Retinal pigment epithelial cell (primary cell): Measurements from ENCODE around the gene C3orf22.

Experiments used
- DNase-seq: peaks from one replicate; pipeline ENCODE4 v3.0.0-alpha.2; 2010; ENCODE audit warnings: low read depth
- H3K4me3 ChIP-seq: 2 replicates; pipeline ENCODE4 v1.5.1; 2011; ENCODE audit warnings: mild to moderate bottlenecking, low read length, control low read depth, moderate library complexity
- CTCF ChIP-seq: conservative IDR thresholded peaks from 2 replicates; pipeline ENCODE4 v1.5.1; 2011; ENCODE audit warnings: low read depth, low read length, control low read depth, inconsistent platforms

Gene C3orf22

DNA sequence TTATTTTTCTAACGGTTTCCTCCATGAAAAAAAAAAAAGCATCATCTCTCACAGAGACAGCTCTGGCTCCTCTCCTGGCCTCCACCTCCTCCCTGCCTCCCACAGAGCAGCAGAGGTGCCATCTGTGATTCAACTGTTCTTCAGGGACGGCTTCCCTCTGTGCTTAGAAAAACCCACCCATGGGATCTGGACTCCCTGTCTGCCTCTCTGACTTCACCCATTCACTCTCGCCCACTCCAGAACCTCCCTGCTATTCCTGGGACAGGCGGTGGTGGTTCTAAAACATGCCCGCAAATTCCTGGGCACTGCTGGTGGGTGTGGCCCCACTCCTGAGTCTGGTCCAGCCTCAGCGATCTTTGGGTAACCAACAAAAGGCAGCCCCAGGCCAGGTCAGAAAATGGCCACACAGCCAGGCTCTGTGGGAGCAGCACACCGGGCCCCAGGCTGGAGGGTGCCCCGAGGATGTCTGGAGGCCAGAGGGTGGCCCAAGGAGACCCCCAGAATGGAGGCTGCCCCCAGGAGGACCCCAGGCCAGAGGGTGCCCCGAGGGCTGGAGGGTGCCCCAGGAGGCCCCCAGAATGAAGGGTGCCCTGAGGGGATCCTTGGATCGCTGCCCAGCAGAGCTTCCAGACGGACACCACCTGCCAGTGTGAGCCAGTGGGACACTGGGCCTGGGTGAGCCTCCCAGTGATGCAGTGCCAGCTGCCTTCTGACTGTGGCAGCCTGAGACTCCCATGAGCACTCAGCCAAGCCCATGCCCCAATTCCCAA is 37.4 kb downstream of the C3orf22 start:
- no peak overlapping the region for H3K4me3 ChIP-seq
- no peak for DNase-seq
- no peak for TF ChIP-seq CTCF

DNA sequence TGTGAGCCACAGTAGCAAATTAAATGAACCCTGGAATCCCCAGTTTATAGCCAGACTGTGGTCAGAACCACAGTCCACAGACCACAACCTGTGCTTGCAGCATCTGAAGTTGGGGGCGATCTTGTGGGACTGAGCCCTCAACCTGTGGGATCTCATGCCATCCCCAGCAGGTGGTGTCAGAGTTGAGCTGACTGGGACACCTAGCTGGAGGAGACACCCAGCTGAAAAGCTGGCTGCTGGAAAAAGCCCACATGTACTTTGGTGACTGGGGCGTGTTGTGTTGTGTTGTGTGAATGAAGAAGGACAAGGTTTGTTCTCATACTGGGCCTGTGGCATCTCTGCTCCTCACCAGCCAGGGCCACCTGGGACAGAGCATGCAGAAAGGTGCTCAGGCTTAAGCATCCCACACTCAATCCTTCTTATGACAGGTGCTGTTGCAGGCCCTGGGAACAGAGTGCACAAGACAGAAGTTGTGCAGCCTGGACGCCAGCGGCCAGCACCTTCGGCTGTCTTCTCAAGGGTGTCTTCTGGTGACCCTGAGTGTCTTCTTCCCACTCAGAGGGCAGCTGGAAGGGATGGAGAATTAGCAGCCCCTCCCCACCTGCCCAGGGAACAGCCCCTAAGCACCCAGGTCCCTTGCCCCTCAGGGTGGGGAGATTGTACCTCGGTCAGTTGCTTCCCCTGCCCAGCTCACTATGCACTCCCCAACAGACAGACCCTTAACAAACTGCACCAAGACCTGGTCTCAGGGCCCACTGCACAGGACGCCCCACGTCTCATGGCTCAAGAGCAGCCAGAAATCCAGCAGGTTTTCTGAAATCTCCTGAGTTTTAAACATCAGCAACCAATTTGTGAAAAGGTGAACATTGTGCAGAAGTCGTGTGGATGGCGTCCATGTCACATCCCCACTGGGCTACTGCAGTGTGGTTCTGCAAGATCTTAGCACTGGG is 39.0 kb downstream of the C3orf22 start:
- no peak overlapping the region for H3K4me3 ChIP-seq
- no peak for TF ChIP-seq CTCF
- DNase-seq: no peak

GRCh38 chr3:126518779-126519177 is 40.0 kb downstream of the C3orf22 start:
- TF ChIP-seq CTCF: no peak
- no peak for DNase-seq
- H3K4me3 ChIP-seq: no peak overlapping the region

- no peak overlapping the region for H3K4me3 ChIP-seq
- no peak for TF ChIP-seq CTCF
- DNase-seq: no peak
Measured at GRCh38 chr3:126517986-126518778, 40.5 kb downstream of the C3orf22 start.

DNA sequence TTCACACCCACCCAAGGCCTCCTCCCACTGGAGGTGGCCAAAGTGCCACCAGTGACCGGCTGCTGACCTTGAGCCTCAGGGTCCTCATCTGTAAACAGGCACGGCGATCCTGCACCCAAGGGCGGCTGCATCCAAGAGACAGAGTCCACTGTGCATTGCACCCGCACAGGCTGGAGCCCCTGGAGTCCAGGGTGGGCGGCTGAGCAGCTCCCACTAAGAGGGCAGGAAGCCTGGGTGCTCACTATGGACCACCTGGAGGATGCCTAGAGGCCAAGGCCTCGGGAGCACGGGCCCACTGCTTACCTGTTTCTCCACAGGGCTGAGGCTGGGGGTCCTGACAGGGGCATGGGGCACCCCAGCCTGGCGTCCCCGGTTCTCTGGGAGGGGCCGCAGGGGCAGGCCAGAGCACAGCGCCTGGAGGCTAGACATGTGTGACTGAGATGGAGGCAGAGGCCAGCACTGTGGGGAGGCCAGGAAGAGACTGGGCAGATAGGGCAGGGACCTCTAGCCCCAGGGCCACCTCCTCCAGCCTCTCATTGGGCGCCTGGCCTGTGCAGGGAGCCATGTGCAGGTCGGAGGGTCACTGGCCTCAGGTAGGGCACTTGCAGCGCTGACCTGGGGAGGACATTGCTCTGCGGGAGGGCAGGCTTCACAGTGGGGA is 41.3 kb downstream of the C3orf22 start, which contains the start of gene UROC1:
Gene UROC1, minus strand, starts transcription at position 483 of the 661 bp plus-strand sequence. Its CDS starts 54 bp downstream, at position 429.
- H3K4me3 ChIP-seq: no peak within 1 kb of the TSS
- no peak for TF ChIP-seq CTCF
- no peak for DNase-seq

DNA sequence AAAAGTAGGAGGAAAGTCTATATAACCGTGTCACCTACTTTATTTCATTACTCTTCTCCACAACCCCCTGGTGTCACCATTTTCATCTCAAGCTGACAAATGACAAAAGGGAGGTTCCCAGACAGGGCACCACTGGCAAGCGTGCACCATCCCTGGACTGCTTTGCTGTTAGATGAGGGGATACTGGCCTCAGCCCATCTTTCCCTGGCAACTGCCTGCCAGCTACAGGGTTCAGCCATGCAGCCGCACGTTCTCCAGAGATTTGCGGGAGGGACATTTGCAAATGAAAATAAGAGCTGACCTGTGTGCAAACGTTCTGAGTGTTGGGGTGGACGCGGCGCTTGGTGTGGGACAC is 41.8 kb downstream of the C3orf22 start:
- TF ChIP-seq CTCF: no peak
- no peak overlapping the region for H3K4me3 ChIP-seq
- no peak for DNase-seq
